Measurements from ENCODE around the gene FAR1.
A peak's percentile ranks its signal among the peaks of the same experiment; 100 is the strongest.

The FAR1 gene

DNA sequence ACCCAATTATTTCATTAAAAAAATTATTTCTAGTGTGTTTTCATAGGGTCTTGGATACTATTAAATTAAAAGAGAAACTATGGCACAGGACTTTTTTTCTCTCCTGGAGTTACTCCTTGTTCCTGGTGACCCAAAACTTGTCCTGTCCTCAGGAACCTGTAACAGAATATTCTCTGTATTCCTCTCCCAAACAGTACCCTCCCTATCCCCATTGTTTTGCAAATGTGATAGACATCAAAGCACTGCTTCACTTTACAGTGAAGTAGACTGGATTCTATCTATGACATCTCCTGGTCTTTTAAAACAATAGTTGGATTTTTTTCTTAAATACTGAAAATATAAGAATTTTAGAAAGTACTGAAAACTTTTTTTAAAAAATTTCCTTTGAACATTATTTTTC is 37.2 kb downstream of the FAR1 start:
- Histone ChIP-seq H3K27me3 (replicated peaks) (no peaks in the 10 kb centered on the region), H3K36me3 (replicated peaks) (peaks cover 9% of the 10 kb centered on the region), H3K27ac (no peak overlapping the region), H3K4me3 (ENCODE audit: low read depth, low read length) (no peak overlapping the region)
- DNase-seq = no peak
- TF ChIP-seq, protein P1, sequence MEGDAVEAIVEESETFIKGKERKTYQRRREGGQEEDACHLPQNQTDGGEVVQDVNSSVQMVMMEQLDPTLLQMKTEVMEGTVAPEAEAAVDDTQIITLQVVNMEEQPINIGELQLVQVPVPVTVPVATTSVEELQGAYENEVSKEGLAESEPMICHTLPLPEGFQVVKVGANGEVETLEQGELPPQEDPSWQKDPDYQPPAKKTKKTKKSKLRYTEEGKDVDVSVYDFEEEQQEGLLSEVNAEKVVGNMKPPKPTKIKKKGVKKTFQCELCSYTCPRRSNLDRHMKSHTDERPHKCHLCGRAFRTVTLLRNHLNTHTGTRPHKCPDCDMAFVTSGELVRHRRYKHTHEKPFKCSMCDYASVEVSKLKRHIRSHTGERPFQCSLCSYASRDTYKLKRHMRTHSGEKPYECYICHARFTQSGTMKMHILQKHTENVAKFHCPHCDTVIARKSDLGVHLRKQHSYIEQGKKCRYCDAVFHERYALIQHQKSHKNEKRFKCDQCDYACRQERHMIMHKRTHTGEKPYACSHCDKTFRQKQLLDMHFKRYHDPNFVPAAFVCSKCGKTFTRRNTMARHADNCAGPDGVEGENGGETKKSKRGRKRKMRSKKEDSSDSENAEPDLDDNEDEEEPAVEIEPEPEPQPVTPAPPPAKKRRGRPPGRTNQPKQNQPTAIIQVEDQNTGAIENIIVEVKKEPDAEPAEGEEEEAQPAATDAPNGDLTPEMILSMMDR (IDR thresholded peaks at IDR 0.05; ENCODE audit: low read depth, low read length, missing control alignments) = no peak
- in situ Hi-C loops (cut with HindIII; ENCODE audit: low pct_ligation_motif_present, low sequenced_read_pairs) = no loop called here

DNA sequence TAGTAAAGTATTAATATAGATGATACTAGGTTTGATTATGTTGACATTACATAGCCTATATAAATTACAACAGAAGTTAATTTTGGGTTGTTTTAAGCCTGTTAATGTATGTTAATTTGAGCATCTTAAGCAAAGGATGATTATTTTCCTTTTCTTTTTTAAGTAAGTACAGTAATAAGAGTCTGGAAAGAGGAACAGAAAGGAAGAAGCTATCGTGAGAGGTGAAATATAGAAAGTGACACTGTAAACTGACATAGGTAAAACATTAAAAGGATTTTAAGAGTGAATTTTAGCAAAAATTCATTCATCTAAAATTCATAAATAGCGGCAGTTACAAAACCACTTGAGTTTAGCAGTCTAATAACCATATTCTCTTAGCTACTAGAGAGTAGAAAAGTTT is 45.5 kb downstream of the FAR1 start:
- in situ Hi-C loops (cut with HindIII; ENCODE audit: low pct_ligation_motif_present, low sequenced_read_pairs) = no loop called here
- Histone ChIP-seq H3K27ac (no peak overlapping the region), H3K27me3 (replicated peaks) (no peaks in the 10 kb centered on the region), H3K36me3 (replicated peaks) (peaks cover 7% of the 10 kb centered on the region), H3K4me3 (ENCODE audit: low read depth, low read length) (no peak overlapping the region)
- DNase-seq = no peak
- TF ChIP-seq, protein P1 (IDR thresholded peaks at IDR 0.05; ENCODE audit: low read depth, low read length, missing control alignments) = no peak

DNA sequence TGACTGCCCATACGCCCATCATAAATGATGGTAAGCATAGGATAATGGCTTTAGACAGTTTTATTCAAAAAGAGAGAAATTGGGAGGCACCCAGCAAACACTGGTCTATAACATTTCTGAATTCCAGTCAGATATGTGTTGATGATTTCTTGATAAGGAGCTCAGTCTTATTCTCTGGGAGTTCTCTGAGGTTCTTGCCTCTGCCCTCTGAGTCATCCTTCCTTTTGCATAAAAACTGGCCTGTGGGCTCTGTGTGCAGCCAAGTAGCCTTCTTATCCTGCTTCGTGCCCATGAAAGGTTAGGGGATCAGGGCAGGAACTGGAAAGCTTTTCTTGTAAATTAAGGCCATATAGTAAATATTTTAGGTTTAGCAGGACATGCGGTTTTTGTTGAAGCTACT is 48.9 kb downstream of the FAR1 start:
- Histone ChIP-seq H3K27ac (no peak overlapping the region), H3K4me3 (ENCODE audit: low read depth, low read length) (no peak overlapping the region), H3K27me3 (replicated peaks) (no peaks in the 10 kb centered on the region), H3K36me3 (replicated peaks) (peaks cover 5% of the 10 kb centered on the region)
- TF ChIP-seq, protein P1 (IDR thresholded peaks at IDR 0.05; ENCODE audit: low read depth, low read length, missing control alignments) = no peak
- DNase-seq = peak; percentile 73
- in situ Hi-C loops (cut with HindIII; ENCODE audit: low pct_ligation_motif_present, low sequenced_read_pairs) = no loop called here

DNA sequence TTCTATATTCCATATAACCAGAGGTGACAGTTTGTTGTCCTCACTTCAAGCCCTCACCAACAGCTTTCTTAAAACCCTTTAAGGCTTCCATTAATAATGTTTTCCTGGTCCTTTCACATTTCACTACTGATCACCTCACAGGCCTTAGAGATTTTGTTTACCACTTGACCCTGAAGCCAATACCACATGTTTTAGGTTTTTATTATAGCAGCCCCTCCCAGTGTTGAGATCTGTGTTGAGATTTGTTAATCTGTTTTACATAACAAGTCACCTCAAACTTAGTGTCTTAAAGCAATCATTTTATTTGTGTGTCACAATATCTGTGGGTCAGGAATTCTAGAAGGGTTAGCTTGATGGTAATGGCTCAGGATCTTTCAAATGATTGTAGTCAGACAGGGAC is 49.9 kb downstream of the FAR1 start:
- in situ Hi-C loops (cut with HindIII; ENCODE audit: low pct_ligation_motif_present, low sequenced_read_pairs) = no loop called here
- H3K36me3 ChIP-seq (replicated peaks) = peaks cover 8% of the 10 kb centered on the region
- no peaks in the 10 kb centered on the region for H3K27me3 ChIP-seq (replicated peaks)
- TF ChIP-seq, protein P1 (IDR thresholded peaks at IDR 0.05; ENCODE audit: low read depth, low read length, missing control alignments) = no peak
- no peak for DNase-seq
- H3K27ac ChIP-seq = no peak overlapping the region
- H3K4me3 ChIP-seq (ENCODE audit: low read depth, low read length) = no peak overlapping the region

DNA sequence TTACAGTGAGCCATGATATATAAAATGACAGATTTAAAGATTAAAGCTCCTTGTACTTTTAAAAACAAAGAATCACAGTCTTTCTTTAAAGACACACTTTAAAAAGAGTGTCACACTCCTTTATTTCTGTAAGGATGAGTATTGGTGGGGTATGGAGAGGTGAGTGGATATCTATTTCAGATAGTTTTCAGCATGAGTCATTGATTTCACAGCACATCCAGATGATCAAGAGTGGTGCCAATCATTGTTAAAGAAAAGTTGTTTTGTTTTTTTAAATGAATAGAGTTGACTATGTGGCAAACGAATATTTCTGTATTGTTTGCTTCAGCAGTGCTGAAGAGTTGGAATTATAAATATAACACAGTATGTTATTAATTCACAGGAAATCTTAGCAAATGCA is 52.5 kb downstream of the FAR1 start:
- no peak for DNase-seq
- in situ Hi-C loops (cut with HindIII; ENCODE audit: low pct_ligation_motif_present, low sequenced_read_pairs) = no loop called here
- Histone ChIP-seq H3K4me3 (ENCODE audit: low read depth, low read length) (no peak overlapping the region), H3K27me3 (replicated peaks) (no peaks in the 10 kb centered on the region), H3K36me3 (replicated peaks) (peaks cover 8% of the 10 kb centered on the region), H3K27ac (no peak overlapping the region)
- TF ChIP-seq, protein P1 (IDR thresholded peaks at IDR 0.05; ENCODE audit: low read depth, low read length, missing control alignments) = no peak

DNA sequence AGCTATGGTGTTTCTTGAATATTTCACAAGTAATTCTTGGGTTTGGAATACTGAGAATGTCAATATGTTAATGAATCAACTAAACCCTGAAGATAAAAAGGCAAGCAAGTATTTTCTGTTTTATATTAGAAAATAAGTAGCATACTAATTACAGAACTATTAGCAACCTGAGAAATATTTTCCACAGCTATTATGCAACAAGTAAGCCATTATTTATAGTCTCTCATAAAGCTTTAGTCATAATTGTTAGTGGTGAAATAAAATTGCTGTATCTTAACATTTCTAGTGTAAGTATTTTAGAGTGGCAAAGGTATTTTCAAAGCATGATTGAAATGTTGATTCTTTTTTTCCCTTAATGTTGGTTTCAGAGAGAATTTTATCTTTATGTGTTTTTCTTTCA is 53.3 kb downstream of the FAR1 start:
- in situ Hi-C loops (cut with HindIII; ENCODE audit: low pct_ligation_motif_present, low sequenced_read_pairs) = no loop called here
- Histone ChIP-seq H3K36me3 (replicated peaks) (peaks cover 8% of the 10 kb centered on the region), H3K27ac (no peak overlapping the region), H3K27me3 (replicated peaks) (no peaks in the 10 kb centered on the region), H3K4me3 (ENCODE audit: low read depth, low read length) (no peak overlapping the region)
- DNase-seq = no peak
- TF ChIP-seq, protein P1 (IDR thresholded peaks at IDR 0.05; ENCODE audit: low read depth, low read length, missing control alignments) = no peak

Data from brain microvascular endothelial cell (primary cell).